Panc1 (cell line): ENCODE measurements around the gene UBE2QL1. TPM values are rescaled to one million over a fixed set of nuclear protein-coding genes. Genes with fewer than 3 reads are reported as not detected.

ENCODE experiments used
- ATAC-seq: fragments of 200-7000 bp; cut with Tn5 transposase; 2 replicates; pipeline ENCODE4 v1.9.1; 2020; ENCODE audit warnings: mild to moderate bottlenecking, moderate library complexity
- BruUV-seq: library from RNA; stranded (reverse); fragments of 400-500 nt; replicated peaks from 2 replicates; lab custom pipeline; 2021; lab: Mats Ljungman, UMichigan
- CTCF ChIA-PET: fragments of 300-600 bp; sonication (Branson Sonifier 250); formaldehyde crosslinking; loops from one replicate; lab custom pipeline; 2022; ENCODE audit warnings: antibody characterized with exemption; lab: Charles Lee
- POLR2A ChIA-PET: fragments of 300-600 bp; sonication (Branson Sonifier 250); formaldehyde crosslinking; loops from one replicate; lab custom pipeline; 2022; ENCODE audit warnings: antibody characterized with exemption; lab: Charles Lee
- DNase-seq: peaks from one replicate; pipeline ENCODE4 v3.0.0-alpha.2; 2010; ENCODE audit warnings: low read depth, low spot score
- H3K27ac ChIP-seq: 2 replicates; pipeline ENCODE4 v1.5.1; 2011; ENCODE audit warnings: mild to moderate bottlenecking, low read length, inconsistent platforms
- H3K27me3 ChIP-seq: fragments of 200-500 bp; sonication (Bioruptor generic); 2 replicates; pipeline ENCODE4 v1.6.0; 2014; ENCODE audit warnings: low read length, inconsistent platforms; ENCODE audit not compliant: control insufficient read depth, insufficient read depth
- H3K36me3 ChIP-seq: fragments of 200-500 bp; sonication (Bioruptor generic); 2 replicates; pipeline ENCODE4 v1.5.1; 2014; ENCODE audit warnings: inconsistent platforms, mild to moderate bottlenecking, low read length, moderate library complexity; ENCODE audit not compliant: control insufficient read depth, insufficient read depth
- H3K4me1 ChIP-seq: 2 replicates; pipeline ENCODE4 v1.5.1; 2011; ENCODE audit warnings: inconsistent platforms, mild to moderate bottlenecking, low read length, moderate library complexity; ENCODE audit not compliant: control insufficient read depth, insufficient read depth
- H3K4me3 ChIP-seq, 2 experiments: 2 replicates each; pipeline ENCODE4 v1.5.1; 2011 to 2012; ENCODE audit warnings: low read depth in 2 of 2, low read length in 2 of 2, mild to moderate bottlenecking in 2 of 2, inconsistent platforms in 1 of 2, moderate library complexity in 1 of 2
- H3K9me3 ChIP-seq: fragments of 200-500 bp; sonication (Bioruptor generic); 2 replicates; pipeline ENCODE4 v1.5.1; 2014; ENCODE audit warnings: low read depth, mild to moderate bottlenecking, inconsistent platforms, low read length, moderate library complexity; ENCODE audit not compliant: control insufficient read depth, insufficient read depth
- POLR2AphosphoS5 ChIP-seq: IDR thresholded peaks from 2 replicates; pipeline ENCODE4 v1.6.1; 2012; ENCODE audit warnings: mild to moderate bottlenecking, low read depth, low read length, moderate library complexity
- REST ChIP-seq, 2 experiments: IDR thresholded peaks; 2 replicates each; pipeline ENCODE4 v1.6.1; 2011 to 2012; ENCODE audit warnings: low read depth in 2 of 2, control low read depth in 1 of 2, low read length in 1 of 2, mild to moderate bottlenecking in 1 of 2, moderate library complexity in 1 of 2; ENCODE audit not compliant: insufficient read depth in 1 of 2
- SIN3A ChIP-seq: IDR thresholded peaks from 2 replicates; pipeline ENCODE4 v1.6.1; 2012; ENCODE audit warnings: low read depth, mild to moderate bottlenecking, low read length, moderate library complexity, borderline replicate concordance; ENCODE audit not compliant: insufficient read depth
- TCF7L2 ChIP-seq: IDR thresholded peaks from 2 replicates; pipeline ENCODE4 v1.6.1; 2011; ENCODE audit warnings: mild to moderate bottlenecking, low read depth, low read length, inconsistent platforms
- in situ Hi-C: cut with HindIII; loops from 2 replicates; pipeline ENCODE4 v1.10.0; 2016; ENCODE audit warnings: low sequenced_read_pairs, low pct_unique_long_range_greater_than_20kb
- intact Hi-C: fragments of 100-400 bp; cut with micrococcal nuclease; formaldehyde crosslinking; loops from one replicate; pipeline ENCODE4 v1.10.0; 2022; ENCODE audit not compliant: unreplicated experiment
- total RNA-seq: library from RNA; stranded (reverse); gene quantifications from one replicate; pipeline ENCODE4 v1.2.1, GENCODE V29; 2021; ENCODE audit not compliant: unreplicated experiment
- TF ChIP-seq, protein P1 (sequence below): fragments of 450-650 bp; IDR thresholded peaks from 2 replicates; pipeline ENCODE4 v1.5.1; 2017; ENCODE audit warnings: mild to moderate bottlenecking

UBE2QL1 gene
- total RNA-seq, 1 experiment from 2014 or later: not detected

GRCh38 chr5:6491919-6492290, 43.2 kb downstream of the UBE2QL1 start:
- POLR2A ChIA-PET: no interaction called here

DNA sequence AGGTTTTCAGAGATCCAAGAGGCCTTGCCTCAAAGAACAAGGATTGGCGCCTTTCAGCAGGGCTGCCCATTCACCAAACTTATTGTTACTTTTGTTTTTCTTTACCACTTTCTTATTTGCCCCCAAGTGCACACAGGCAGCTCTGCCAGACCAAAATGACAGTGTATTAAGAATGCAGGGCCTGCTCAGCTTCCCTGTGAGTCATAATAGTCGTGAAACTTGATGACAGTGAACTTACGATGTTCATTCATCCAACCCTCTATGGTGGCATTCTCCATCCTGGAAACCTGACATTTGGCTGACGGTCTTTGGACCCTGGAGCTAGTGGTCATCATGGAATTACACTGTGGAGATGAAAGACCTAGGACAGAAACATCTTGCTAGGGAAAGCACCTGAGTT, 44.3 kb downstream of the UBE2QL1 start:
- intact Hi-C loops: no loop called here
- peaks cover 6% of the 10 kb centered on the region; the same call in 1 of the 2 replicates for H3K27me3 ChIP-seq

More at GRCh38 chr5:6491919-6492290, 43.2 kb downstream of the UBE2QL1 start:
- DNase-seq (no peak), ATAC-seq (no peak)
- TF ChIP-seq TCF7L2: no peak
- TF ChIP-seq, protein P1, sequence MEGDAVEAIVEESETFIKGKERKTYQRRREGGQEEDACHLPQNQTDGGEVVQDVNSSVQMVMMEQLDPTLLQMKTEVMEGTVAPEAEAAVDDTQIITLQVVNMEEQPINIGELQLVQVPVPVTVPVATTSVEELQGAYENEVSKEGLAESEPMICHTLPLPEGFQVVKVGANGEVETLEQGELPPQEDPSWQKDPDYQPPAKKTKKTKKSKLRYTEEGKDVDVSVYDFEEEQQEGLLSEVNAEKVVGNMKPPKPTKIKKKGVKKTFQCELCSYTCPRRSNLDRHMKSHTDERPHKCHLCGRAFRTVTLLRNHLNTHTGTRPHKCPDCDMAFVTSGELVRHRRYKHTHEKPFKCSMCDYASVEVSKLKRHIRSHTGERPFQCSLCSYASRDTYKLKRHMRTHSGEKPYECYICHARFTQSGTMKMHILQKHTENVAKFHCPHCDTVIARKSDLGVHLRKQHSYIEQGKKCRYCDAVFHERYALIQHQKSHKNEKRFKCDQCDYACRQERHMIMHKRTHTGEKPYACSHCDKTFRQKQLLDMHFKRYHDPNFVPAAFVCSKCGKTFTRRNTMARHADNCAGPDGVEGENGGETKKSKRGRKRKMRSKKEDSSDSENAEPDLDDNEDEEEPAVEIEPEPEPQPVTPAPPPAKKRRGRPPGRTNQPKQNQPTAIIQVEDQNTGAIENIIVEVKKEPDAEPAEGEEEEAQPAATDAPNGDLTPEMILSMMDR: no peak
- TF ChIP-seq REST (IDR thresholded peaks at IDR 0.05; ENCODE audit: insufficient read depth in 1 of 2, low read depth in 2 of 2, low read length in 1 of 2): no peak
- no peak for TF ChIP-seq SIN3A
- TF ChIP-seq POLR2AphosphoS5: no peak
- in situ Hi-C loops: no loop called here
- Histone ChIP-seq H3K36me3 (no peaks in the 10 kb centered on the region), H3K4me1 (no peaks in the 10 kb centered on the region), H3K27ac (no peak overlapping the region), H3K4me3 (no peak overlapping the region), H3K9me3 (no peaks in the 10 kb centered on the region), H3K27me3 (peaks cover 7% of the 10 kb centered on the region; the same call in 1 of the 2 replicates)
- intact Hi-C loops: no loop called here
- BruUV-seq: no TSS peak
- CTCF ChIA-PET: no interaction called here

More for the DNA sequence above, 44.3 kb downstream of the UBE2QL1 start:
- TF ChIP-seq REST (IDR thresholded peaks at IDR 0.05; ENCODE audit: insufficient read depth in 1 of 2, low read depth in 2 of 2, low read length in 1 of 2) (no peak), SIN3A (no peak), TCF7L2 (no peak), POLR2AphosphoS5 (no peak)
- TF ChIP-seq, protein P1: no peak
- POLR2A ChIA-PET: no interaction called here
- DNase-seq (no peak), ATAC-seq (no peak)
- Histone ChIP-seq H3K4me1 (no peaks in the 10 kb centered on the region), H3K36me3 (no peaks in the 10 kb centered on the region), H3K4me3 (no peak overlapping the region), H3K27ac (no peak overlapping the region), H3K9me3 (no peaks in the 10 kb centered on the region)
- CTCF ChIA-PET: no interaction called here
- BruUV-seq: no TSS peak
- in situ Hi-C loops: no loop called here
